Putamen (tissue), 1 donor: ENCODE measurements around the gene ZNF174.

ENCODE experiments used
- DNase-seq: peaks from one replicate; pipeline ENCODE4 v3.0.0-alpha.2; 2016; ENCODE audit warnings: low spot score

Gene ZNF174

GRCh38 chr16:3400779-3401688 is at the start of gene ZNF174, which contains the start of gene ZSCAN32:
TSS of gene ZNF174 (plus strand) at chr16:3401215. CDS start at chr16:3402005, 790 bp downstream.
TSS of gene ZSCAN32 (minus strand) at chr16:3401004. CDS start at chr16:3397557, 3,447 bp downstream.
- peak; percentile 98 for DNase-seq

DNA sequence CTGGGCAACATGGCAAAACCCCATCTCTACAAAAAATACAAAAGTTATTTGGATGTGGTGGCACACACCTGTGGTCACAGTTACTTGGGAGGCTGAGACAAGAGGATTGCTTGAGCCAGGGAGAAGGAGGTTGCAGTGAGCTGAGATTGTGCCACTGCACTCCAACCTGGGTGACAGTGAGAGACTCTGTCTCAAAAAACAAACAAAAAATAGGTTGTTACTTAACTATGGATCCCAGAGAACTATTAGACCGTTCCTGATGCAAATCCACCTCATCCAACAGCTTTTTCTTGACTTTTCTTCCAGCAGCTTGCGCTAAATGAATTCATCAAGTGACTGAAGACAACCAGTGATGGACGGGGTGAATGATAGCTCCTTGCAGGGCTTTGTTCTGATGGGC is 45.4 kb upstream of the ZNF174 start, which contains the start of gene OR2C1:
Gene OR2C1, plus strand, starts transcription at position 301 of the 400 bp plus-strand sequence. Its CDS starts 52 bp downstream, at position 353.
- DNase-seq: no peak

DNA sequence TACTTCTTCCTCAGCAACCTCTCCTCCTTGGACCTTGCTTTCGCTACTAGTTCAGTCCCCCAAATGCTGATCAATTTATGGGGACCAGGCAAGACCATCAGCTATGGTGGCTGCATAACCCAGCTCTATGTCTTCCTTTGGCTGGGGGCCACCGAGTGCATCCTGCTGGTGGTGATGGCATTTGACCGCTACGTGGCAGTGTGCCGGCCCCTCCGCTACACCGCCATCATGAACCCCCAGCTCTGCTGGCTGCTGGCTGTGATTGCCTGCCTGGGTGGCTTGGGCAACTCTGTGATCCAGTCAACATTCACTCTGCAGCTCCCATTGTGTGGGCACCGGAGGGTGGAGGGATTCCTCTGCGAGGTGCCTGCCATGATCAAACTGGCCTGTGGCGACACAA is 44.9 kb upstream of the ZNF174 start:
- DNase-seq: no peak

- no peak for DNase-seq
Observed at GRCh38 chr16:3358871-3359270, 42.1 kb upstream of the ZNF174 start.

DNA sequence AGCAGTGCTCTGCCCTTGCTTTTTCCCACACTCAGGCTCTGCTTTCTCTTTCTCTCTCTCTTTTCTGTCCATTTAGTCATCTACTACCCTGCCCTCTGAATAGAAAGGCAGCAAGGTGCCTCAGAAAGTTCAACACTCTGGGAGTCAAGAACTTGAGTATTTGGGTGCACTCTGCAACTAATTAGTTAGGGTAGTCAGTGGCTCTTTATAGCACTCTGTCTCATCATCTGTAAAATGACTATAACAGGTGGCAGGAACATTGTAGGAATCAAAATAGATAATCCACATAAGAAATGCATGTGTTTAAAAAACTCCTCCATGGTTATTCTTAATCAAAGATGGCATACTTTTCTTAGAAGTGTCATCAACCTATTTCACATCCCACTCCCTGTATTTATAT is 38.1 kb upstream of the ZNF174 start:
- no peak for DNase-seq

- DNase-seq: no peak
Observed at GRCh38 chr16:3363793-3364192, 37.2 kb upstream of the ZNF174 start.

GRCh38 chr16:3364774-3365427 is 36.1 kb upstream of the ZNF174 start:
- peak; percentile 94 for DNase-seq

DNA sequence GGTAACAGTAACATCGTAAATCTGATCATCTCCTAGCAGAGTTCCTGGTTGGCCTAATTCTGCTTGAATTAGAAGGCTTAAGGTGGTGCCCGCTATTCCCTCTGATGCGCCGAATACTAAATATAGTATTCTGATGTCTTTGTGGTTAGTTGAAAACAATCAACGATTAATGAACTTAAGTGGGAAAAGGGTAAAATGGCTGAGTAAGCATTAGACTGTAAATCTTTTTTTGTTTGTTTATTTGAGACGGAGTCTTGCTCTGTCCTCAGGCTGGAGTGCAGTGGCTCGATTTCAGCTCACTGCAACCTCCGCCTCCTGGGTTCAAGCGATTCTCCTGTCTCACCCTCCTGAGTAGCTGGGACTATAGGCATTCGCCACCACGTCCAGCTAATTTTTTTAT is 31.9 kb upstream of the ZNF174 start:
- no peak for DNase-seq

- DNase-seq: no peak
Observed at GRCh38 chr16:3375680-3376079, 25.3 kb upstream of the ZNF174 start.

DNA sequence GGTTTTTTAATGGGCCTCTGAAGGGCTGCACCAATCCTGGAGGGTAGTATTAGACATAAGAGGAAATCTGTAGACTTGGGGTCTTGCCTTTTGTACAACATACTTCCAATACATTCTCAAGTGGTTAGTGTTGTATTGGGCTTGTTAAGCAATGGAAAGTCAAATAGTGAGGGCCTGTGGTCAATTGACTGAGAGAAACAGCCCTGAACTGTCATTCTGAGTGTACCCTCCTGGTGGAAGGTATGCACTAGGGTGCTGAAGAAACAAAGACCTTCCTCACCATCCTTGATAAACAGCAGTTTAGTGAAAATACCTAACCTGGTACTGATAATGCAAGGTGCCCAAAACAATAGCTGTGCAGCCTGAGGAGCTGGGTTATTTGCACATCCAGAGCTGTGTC is 23.1 kb upstream of the ZNF174 start:
- DNase-seq: no peak

DNA sequence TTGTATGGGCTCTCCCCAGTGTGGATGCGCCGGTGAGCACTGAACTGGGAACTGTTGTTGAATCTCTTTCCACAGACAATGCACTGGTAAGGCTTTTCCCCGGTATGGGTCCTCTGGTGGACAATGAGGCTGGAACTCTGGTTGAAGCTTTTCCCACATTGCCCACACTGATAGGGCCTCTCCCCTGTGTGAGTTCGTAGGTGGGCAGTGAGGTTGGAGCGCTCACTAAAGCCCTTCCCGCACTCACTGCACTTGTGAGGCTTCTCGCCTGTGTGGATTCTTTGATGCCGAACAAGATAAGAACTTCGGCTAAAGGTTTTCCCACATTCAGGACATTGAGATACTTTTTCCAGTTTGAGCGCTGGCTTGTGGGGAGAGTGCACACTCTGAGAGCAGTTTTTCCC is 18.0 kb upstream of the ZNF174 start:
- no peak for DNase-seq

- no peak for DNase-seq
Observed at GRCh38 chr16:3388325-3388724, 12.7 kb upstream of the ZNF174 start.

- no peak for DNase-seq
Observed at GRCh38 chr16:3389663-3390338, 11.2 kb upstream of the ZNF174 start.

DNA sequence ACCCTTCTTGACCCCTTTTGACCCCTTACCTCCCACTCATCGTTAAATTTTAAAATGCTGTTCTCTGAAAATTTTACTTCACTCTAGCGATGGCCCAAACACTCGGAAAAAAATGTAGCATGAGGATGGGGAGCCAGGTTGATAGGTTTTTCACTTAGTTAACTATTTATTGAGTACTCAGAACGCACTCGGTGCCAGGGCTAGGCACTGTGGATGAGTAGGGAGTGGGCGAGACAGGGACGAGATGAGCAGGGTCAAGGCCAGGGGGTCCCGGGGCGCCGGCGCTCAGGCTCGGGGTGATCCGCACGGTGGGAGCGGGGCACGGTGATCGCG is 603 bp upstream of the ZNF174 start:
- DNase-seq: no peak

DNA sequence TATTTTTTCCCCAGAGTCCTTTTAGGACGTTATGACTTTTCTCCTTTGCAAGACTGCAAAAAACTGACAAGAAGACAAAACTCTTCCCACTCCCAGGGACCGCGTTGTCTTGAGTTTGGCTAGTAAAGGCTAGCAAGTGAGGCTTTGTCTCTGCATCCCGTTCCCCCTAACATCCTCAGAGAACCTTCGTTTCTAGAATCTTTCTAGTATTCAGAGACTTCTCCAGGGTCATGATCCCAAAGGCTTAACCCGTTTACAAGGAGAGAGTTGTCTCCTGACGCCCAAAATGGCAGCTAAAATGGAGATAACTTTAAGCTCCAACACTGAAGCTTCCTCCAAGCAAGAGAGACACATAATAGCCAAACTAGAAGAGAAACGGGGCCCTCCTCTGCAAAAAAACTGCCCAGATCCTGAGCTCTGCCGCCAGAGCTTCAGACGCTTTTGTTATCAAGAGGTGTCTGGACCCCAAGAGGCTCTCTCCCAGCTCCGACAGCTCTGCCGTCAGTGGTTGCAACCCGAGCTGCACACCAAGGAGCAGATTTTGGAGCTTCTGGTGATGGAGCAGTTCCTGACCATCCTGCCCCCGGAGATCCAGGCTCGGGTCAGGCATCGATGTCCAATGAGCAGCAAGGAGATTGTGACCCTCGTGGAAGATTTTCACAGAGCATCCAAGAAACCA is 843 bp downstream of the ZNF174 start:
- DNase-seq: no peak

DNA sequence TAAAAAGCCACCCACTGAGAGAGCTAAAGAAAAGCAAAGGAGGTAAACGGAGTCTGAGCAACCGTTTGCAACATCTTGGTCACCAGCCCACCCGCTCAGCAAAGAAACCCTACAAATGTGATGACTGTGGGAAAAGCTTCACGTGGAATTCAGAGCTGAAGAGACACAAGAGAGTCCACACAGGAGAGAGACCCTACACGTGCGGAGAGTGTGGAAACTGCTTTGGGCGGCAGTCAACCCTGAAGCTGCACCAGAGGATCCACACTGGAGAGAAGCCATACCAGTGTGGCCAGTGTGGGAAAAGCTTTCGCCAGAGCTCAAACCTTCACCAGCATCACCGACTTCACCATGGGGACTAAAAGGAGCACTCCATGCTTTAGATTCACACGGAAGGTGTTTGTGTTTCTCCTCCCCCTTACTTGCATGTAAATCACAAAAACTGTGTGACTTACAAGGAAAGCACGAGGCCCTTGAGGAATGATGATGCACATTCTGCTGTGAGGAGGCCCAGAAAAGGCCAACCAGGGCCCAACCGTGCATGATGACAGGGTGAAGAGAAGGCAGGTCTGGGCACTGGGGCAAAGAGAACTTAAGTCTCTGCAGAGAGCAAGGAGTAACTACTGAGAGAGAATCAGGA is 7.7 kb downstream of the ZNF174 start:
- DNase-seq: no peak

DNA sequence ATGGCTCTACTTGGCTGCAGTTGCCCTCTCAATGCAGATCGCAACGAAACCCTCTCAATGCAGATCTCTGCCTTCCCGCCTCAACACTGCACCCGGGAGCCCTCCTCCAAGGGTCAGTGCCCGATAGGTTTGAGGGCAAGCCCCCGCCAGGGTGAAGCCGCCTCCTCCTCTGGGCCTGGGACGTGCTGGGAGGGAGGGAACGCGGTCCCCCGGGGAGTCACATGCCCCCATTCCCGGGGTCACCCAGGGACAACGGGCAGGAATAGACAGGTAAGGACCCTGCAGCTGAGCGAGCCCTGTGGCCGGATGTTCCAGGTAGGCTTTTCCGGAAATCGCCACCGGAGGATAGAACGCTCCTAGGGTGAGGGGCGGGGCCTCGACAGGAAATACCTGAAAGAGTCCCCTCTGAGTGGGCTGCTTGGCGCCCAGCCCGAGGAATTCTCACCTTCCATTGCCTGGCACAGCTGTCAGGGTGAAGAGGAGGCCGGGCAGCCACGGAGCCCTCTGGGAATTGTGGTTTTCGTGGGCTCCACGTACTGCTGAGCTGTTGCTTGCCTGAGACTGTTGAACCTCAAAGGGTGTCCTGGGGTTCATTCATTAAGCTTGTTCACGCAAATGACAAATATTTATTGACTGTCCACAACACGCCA is 12.8 kb downstream of the ZNF174 start:
- DNase-seq: no peak

GRCh38 chr16:3431779-3432219 is 30.8 kb downstream of the ZNF174 start:
- peak; percentile 26 for DNase-seq

- no peak for DNase-seq
Observed at GRCh38 chr16:3434373-3434772, 33.4 kb downstream of the ZNF174 start.

- DNase-seq: no peak
Observed at GRCh38 chr16:3439637-3440036, 38.6 kb downstream of the ZNF174 start.
